GM10266 (cell line): ENCODE results near the gene RPAP3.
"Not testable (repeated sequence)": the region's sequence is repeated elsewhere in the genome, so short reads cannot be mapped to it uniquely, and the experiment has no call there.

Source experiments
- DNase-seq: peaks from one replicate; pipeline ENCODE4 v3.0.0; 2012; ENCODE audit errors: extremely low spot score
- TF ChIP-seq, protein P1 (sequence below): IDR thresholded peaks from 2 replicates; pipeline ENCODE4 v1.5.1; 2012; ENCODE audit warnings: mild to moderate bottlenecking, low read depth; ENCODE audit not compliant: control insufficient read depth, insufficient read depth; ENCODE audit errors: missing control alignments

RPAP3 gene

GRCh38 chr12:47672068-47672467, 33.8 kb downstream of the RPAP3 start:
- no peak for DNase-seq
- TF ChIP-seq, protein P1, sequence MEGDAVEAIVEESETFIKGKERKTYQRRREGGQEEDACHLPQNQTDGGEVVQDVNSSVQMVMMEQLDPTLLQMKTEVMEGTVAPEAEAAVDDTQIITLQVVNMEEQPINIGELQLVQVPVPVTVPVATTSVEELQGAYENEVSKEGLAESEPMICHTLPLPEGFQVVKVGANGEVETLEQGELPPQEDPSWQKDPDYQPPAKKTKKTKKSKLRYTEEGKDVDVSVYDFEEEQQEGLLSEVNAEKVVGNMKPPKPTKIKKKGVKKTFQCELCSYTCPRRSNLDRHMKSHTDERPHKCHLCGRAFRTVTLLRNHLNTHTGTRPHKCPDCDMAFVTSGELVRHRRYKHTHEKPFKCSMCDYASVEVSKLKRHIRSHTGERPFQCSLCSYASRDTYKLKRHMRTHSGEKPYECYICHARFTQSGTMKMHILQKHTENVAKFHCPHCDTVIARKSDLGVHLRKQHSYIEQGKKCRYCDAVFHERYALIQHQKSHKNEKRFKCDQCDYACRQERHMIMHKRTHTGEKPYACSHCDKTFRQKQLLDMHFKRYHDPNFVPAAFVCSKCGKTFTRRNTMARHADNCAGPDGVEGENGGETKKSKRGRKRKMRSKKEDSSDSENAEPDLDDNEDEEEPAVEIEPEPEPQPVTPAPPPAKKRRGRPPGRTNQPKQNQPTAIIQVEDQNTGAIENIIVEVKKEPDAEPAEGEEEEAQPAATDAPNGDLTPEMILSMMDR, result no peak

DNA sequence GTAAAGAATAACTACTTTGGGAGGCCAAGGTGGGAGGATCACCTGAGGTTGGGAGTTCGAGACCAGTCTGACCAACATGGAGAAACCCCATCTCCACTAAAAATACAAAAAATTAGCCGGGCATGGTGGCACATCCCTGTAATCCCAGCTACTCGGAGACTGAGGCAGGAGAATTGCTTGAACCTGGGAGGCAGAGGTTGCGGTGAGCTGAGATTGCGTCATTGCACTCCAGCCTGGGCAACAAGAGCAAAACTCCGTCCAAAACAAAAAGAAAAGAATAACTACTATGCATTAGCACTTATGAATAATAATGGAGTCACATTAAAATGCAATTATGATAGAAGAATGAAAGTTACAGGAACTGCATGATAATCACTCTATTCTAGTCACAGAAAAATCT, 37.9 kb downstream of the RPAP3 start:
- DNase-seq, result not testable (repeated sequence)

DNA sequence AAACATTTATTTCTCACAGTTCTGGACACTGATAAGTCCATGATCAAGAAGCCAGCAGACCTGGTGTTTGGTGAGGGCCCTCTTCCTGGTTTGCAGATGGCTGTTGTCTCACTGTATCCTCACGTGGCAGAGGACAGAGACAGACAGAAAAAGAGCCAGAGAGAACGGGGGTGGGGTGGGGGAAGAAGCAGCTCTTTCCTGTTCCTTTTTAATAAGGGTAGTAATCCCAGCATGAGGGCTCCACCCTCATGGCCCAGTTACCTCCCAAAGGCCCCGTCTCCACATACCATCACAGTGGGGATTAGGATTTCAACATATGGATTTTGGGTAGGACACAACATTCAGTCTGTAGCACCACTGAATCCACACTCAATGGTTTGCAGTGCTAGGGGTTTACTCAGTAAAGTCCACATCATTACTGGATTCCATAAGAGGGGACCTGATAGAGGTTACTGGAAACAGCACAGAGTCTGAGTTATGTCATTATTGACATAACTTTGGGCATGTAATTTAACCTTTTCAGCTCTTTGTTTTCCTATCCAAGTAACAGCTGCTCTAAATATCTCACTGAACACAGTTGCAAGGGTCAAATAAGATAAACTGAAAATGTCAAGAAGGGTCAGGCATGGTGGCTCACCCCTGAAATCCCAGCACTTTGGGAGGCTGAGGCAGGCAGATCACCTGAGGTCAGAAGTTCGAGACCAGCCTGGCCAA, 53.2 kb downstream of the RPAP3 start:
- no peak for DNase-seq

DNA sequence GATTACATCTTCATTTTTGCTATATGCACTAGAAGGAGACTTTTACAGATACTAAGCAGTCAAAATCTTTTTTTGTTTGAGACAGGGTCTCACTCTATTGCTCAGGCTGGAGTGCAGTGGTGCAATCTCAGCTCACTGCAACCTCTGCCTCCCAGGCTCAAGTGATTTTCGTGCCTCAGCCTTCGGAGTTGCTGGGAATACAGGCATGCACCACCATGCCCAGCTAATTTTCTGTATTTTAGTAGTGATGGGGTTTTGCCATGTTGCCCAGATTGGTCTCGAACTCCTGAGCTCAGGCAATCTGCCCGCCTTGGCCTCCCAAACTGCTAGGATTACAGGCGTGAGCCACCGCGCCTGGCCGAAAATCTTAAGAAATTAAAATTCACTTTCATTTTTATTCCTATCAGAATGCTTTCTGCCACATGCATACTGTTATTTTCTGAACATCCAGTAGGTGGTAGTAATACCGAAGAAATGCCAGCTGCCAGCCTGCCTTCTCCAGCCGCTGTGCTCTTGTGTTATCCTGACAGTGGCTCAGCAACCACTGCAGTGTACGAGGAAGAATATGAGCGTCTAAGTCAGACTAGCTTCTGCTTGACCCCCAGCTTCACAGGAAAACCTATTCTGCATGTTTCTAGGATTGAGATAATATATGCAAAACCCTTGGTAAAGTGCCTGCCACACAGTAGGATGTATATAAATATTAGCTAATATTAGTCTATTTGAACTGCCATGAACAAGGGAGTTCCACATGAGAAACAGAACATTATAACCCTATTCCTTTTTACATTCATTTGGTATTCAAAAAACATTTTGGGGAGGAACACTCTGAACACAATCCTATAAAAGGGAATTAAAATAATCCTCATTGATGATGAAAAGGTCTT, 54.2 kb downstream of the RPAP3 start:
- TF ChIP-seq, protein P1, result peak; percentile 72
- peak; percentile 40 for DNase-seq

More for the DNA sequence above, 53.2 kb downstream of the RPAP3 start:
- TF ChIP-seq, protein P1, result no peak

DNA sequence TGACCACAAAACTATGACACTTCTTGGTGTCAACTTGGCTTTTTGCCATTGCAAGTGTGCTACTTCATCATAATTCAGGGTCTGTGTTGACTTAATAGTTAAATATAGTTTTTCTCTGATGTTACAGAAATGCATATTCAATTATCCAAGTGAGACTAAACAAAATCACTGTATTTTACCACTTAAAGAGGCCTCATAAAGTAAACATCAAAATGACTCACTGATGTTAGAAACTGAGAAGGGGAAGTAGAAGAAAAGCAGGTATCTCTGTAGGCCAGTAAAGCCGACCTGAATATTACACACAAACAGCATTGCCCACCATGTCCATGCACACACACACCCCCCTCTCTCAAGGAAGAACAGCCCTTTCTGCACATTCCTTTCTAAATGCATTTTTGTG, 55.4 kb downstream of the RPAP3 start:
- no peak for DNase-seq
- TF ChIP-seq, protein P1, result no peak

GRCh38 chr12:47649381-47649780, 56.4 kb downstream of the RPAP3 start:
- TF ChIP-seq, protein P1, result no peak
- DNase-seq, result no peak

GRCh38 chr12:47648056-47648579, 57.7 kb downstream of the RPAP3 start:
- DNase-seq, result no peak
- TF ChIP-seq, protein P1, result no peak

DNA sequence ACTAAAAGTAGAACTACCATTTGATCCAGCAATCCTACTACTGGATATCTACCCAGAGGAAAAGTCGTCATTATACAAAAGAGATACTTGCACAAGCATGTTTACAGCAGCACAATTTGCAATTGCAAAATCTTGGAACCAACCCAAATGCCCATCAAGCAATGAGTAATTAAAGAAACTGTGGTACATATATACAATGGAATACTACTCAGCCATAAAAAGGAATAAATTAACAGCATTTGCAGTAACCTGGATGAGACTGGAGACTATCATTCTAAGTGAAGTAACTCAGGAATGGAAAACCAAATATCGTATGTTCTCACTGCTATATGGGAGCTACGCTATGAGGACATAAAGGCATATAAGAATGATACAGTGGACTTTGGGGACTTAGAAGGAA, 63.5 kb downstream of the RPAP3 start:
- not testable (repeated sequence) for DNase-seq
